SHP77 treated with DMSO at 0.1 percent for 48 hours (cell line): ENCODE results near the gene POP4.

ENCODE experiments used
- DNase-seq: peaks from one replicate; lab custom pipeline; 2025; lab: John Stamatoyannopoulos, UW

Gene POP4

DNA sequence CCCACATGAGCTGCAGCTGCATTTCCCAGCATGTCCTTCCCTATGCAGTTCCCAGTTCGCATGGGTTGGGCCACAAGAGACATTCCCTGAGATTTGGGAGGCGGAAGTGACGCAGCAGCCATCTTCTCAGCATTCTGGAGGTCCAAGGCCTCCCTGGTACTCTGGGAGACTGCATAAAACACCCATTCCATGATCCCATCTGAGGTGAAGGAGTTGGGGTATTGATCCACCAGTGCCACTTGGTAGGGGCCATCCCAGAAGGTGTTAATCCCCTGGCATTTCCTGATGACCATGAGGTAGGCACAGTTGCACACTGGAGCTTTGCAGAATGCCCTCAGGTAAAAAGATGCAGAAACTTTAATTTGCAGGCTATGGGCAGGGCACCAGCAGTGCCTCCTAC is 25.4 kb downstream of the POP4 start:
- DNase-seq: no peak

DNA sequence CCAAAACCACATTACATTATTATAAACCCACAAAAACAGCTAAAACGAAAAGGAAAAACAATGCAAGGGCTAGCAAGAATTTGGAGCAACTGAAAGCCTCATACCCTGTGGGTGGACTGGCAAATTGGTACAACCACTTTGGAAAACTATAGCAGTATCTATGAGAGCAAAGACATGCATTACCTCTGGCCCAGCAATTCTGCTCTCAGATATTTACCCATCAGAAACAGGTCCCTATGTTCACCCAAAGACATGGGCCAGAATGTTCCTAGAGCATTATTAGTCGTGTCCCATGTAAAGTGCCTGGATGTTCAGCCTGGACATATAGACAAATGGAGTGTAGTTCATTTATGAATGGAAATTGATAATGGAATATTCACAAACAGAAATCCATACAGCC is 27.9 kb downstream of the POP4 start:
- DNase-seq: no peak

DNA sequence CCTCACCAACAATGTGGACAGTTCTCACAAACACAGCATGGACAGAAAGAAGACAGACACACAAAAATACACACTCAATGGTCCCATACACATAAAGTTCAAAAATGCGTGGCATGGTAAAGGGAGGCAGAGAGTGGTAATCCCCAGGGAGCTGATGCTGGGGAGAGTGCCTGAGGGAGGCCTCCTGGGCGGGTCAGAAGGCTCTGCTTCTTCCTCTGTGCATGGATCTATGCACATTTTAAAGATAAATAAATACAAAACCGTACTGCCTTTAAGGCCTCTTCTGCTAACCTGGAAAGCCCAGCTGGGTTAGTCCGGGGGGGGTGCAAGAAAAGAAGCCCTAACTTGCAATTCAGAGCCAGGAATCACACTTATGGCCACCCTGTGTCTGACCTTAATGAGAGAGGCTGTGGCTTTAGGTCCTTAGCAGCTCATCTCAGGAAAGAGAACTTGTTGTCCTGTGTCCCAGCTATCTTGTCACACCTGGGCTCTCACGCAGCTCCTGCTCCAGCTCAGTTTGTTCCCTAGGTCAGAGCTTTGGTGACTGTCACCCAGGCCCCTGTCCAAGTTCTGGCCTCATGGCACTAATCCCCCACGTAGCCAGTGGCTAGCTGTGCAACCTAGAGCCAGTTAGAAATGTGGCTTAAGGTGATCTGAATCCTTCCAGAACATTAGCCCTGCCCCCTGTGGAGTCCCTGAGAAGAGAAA is 28.5 kb downstream of the POP4 start:
- no peak for DNase-seq

GRCh38 chr19:29635963-29636362 is 29.9 kb downstream of the POP4 start:
- no peak for DNase-seq

DNA sequence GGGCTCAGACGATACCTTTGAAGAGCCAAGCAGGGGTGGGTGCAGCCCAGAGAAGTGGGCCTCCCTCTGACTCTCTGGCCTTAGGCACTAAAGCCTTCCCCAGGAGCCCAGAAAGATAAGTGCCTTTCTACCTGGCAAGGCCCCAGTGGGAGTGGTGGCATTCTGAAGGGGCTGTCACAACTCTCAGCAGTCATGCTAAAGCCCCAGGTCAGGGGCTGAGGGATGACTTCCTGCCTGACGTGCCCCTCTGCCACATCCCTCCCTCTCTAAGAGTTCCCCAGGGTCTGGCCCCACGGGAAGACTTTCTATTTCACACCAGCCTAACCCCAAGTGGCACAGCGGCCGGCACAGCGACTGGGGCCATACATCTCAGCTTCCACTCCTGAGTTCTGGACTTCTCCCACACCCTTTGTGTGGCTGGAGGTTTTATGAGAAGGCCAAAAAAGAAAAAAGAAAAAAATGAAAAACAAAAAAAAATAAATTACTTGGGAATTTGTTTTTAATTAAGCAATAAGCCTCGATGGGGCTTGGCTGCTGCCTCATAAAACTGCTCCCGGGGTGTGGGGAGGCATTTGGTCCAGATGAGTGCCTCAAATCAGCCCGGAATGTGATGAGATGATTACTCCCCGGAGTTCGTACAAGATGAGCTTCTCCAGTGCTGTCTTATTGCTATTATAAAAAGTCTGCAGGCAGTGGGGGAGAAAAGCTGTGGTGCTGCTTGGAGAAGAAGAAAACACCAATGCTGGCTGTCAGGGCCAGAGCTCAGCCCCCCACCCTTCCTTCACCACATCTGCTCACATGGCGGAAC is 30.7 kb downstream of the POP4 start:
- no peak for DNase-seq

DNA sequence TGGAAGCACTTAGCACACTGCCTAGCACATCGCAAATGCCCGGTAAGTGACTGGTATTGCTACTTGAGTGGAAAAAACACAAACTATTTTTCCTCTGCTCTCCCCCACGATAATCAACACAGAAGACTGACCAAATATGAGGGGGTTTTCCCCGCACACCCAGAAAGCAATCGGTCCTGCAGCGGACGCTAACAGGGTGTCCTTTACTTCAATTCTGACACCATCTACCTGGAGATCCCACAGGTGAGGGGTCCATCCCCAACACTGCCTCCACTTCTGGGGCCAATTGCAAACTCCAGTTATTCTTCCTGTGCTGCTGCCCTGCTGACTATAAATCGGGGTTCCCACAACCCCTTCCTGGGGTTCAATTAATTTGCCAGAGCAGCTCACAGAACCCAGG is 33.0 kb downstream of the POP4 start:
- no peak for DNase-seq

DNA sequence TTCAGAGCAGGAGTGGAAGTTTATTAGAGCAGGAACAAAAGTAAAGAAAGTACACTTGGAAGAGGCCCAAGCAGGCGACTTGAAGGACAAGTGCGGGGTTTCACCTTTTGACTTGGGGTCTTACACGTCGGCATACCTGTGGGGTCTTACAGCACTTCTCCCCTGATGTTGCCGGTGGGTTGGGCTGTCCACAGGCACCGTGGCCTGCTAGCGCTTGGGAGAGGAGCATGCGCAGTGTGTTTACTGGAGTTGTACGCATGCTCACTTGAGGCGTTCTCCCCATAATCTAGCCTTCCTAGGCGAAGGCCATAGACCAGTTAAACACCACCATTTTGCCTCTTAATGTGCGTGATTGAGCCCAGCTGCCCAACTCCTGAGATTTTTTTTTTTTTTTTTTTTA is 34.1 kb downstream of the POP4 start:
- DNase-seq: no peak

GRCh38 chr19:29641597-29641996 is 35.5 kb downstream of the POP4 start:
- no peak for DNase-seq

GRCh38 chr19:29643361-29643935 is 37.4 kb downstream of the POP4 start:
- no peak for DNase-seq

DNA sequence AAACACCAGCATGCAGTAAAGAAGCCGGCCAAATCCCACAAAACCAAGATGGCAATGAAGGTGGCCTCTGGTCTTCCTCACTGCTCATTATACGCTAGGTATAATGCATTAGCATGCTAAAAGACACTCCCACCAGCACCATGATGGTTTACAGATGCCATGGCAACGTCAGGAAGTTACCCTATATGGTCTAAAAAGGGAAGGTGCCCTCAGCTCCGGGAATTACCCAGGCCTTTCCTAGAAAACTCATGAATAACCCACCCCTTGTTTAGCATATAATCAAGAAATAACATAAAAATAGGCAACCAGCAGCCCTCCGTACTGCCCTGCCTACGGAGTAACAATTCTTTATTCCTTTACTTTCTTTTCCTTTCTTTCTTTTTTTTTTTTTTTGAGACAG is 38.1 kb downstream of the POP4 start:
- DNase-seq: no peak

DNA sequence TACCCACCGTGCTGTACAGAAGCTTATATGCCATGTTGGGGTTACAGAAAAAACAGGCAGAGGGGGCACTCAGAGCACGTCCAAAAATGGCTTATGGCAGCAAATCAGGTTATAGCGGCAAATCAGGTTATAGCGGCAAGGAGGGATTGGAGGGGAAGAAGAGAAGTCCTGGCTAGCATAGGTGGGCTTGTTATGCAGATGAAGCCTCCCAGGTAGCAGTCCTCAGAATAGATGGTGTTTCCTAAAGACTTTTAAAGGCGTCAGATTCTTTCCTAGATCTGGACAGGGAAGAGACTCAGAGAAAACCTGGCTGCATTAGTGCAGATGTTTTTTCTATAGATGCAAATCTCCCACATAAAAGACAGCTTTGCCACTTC is 39.4 kb downstream of the POP4 start:
- DNase-seq: no peak

DNA sequence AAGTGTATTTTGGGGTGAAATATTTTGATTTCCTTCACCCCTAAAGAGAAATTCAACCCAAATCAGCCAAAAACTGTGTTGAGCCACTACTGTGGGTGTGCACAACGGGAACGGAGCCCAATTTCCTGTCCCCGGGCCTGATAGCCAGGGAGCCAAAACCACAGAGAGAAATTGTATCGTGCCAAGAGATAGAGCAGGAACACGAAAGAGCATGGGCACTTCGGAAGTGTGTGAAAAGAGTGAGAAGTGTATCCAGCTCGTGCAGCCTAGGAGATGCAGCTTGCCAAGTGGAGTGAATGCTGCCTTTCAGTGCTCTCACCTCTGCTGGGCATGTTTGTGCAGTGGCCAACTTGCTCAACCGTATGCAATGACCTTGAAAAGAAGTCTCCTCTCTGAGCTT is 39.8 kb downstream of the POP4 start:
- DNase-seq: no peak

DNA sequence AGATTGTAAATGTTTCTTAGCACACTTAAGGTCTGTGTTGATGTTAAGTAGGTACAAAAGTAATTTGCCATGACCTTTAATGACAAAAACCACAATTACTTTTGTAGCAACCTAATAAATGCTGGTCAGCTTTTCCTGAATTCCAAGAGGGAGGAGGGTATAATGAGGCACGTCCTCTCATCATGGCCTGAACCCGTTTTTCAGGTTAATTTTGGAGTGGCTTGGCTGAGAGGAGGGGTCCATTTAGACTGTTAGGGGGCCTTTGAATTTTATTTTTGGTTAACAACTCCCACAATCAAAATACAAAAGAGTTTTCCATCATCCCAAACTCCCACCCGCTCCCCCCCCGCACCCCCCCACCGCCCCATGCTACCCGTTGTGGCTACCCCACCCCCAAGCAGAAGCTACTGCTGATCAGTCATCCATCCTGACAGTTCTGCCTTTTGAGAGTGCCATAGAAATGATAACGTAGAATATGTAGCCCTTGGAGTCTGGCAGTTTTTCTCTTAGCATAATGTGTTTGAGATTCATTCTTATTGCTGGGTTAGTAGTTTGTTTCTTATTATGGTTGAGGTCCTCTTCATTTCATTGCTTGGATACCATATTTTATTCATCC is 44.8 kb downstream of the POP4 start:
- DNase-seq: no peak

GRCh38 chr19:29651622-29652394 is 45.7 kb downstream of the POP4 start:
- DNase-seq: no peak

- no peak for DNase-seq
Observed at GRCh38 chr19:29653398-29653797, 47.3 kb downstream of the POP4 start.

DNA sequence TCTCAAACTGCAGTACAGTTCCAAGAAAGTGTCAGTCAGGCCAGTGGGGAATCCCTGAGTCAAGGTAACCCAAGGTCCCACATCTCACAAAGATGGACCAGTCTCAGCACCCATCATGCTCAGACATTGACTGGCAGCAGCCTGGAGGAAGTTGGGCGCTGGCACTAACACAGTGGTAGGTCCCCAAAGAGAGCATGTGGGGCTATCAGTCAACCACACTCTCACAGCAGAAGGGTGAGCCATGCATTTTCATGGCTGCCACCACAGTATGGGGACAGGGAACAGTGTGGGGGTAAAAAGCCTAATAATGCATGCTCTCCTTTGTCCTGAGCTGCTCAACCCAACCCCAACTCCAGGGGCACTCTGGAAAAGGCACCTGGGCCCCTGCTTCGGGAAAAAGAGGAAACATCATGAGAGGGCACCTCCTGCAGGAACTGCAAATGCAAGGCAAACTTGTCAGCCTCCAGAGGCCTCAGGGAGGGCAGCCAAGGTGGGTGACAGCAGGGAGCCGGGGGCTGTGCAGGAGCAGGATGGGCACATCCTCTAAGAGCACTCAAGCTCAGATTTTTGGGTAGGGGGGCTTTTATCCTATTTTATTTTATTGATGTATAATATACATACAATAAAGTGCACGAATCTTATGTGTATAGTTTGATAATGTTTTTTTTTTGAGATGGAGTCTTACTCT is 49.7 kb downstream of the POP4 start:
- no peak for DNase-seq

DNA sequence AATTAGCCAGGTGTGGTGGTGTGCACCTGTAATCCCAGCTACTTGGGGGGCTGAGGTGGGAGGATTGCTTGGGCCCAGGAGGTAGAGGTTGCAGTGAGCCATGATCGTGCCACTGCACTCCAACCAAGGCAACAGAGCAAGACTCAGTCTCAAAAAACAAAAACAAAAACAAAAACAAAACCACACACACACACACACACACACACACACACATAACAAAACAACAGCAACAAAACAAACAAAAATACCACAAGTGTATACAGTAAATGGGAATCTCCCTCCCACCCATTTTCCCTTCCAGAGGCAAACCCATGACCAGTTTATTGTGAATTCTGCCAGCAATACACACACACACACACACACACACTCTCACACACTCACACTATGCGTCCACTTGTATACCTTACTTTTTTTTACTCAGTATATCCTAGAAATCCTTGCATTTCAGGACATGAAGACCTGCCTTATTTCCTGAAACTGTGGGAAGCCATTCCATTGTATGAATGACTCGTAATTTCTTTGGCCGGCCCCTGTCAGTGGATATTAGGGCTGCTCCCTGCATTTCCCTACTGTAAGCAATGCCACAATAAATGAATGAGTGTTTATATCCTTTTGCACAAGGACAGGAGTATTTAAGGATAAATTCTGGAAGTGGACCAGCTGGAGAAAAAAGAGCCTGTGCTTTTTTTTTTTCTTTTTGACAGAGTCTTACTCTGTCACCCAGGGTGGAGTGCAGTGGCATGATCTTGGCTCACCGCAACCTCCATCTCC is 52.3 kb downstream of the POP4 start:
- no peak for DNase-seq

GRCh38 chr19:29660835-29661234 is 54.8 kb downstream of the POP4 start:
- no peak for DNase-seq

GRCh38 chr19:29662278-29662603 is 56.2 kb downstream of the POP4 start:
- DNase-seq: no peak

GRCh38 chr19:29662604-29663404 is 56.7 kb downstream of the POP4 start:
- DNase-seq: no peak
